ENCODE data around the gene SLIT3. TPM values are rescaled to one million over a fixed set of nuclear protein-coding genes. Genes with fewer than 3 reads are reported as not detected.

The SLIT3 gene
- total and polyA plus RNA-seq, 2 donors from 2014 or later, result 14.5 to 54.1 TPM

DNA sequence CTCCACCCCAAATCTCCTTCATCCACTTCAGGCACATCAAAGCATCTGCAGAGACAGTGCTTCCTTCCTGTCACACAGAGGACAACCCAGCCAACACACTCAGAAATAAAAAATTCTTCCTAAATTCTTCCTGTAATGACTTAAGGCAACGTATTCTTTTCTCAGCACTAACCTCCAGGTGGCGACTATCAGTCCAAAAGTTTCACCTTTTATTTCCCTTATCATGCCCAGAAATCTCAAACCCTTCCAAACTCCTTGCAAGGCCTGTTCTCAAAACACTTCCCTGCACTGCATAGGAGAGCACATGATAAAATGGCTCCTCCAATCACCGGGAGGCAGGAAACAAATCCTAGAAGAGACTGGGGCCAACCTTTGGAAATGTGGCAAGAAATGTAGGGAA, 35.1 kb downstream of the SLIT3 start:
- H3K27ac ChIP-seq (ENCODE audit: low read depth in 2 of 2, low read length in 2 of 2), result no peak overlapping the region
- no peaks in the 10 kb centered on the region for H3K36me3 ChIP-seq (ENCODE audit: control insufficient read depth in 2 of 3, insufficient read depth in 3 of 3, low read length in 3 of 3)
- no peaks in the 10 kb centered on the region for H3K9me3 ChIP-seq (ENCODE audit: control insufficient read depth in 2 of 3, insufficient read depth in 1 of 3, low read length in 3 of 3)
- no peak for FAIRE-seq
- no peak for DNase-seq
- no peak overlapping the region for H3K4me3 ChIP-seq (ENCODE audit: low read length in 3 of 3)
- peaks cover 0 to 3% (median 0%) of the 10 kb centered on the region in 3 donors for H3K4me1 ChIP-seq (ENCODE audit: control insufficient read depth in 2 of 3, insufficient read depth in 2 of 3, low read depth in 1 of 3, low read length in 3 of 3)
- intact Hi-C loops (cut with DNase I), result no loop called here
- H3K27me3 ChIP-seq (ENCODE audit: control insufficient read depth, insufficient read depth, low read length), result no peaks in the 10 kb centered on the region
- H3K9ac ChIP-seq (ENCODE audit: low read length in 3 of 3), result no peak overlapping the region
- no peak for TF ChIP-seq CTCF (IDR thresholded peaks at IDR 0.05; ENCODE audit: borderline replicate concordance, extremely low read depth, insufficient read depth)

- no peak overlapping the region for H3K4me3 ChIP-seq (ENCODE audit: low read length in 3 of 3)
- intact Hi-C loops (cut with DNase I), result no loop called here
- FAIRE-seq (no peak), DNase-seq (no peak)
- H3K27ac ChIP-seq (ENCODE audit: low read depth in 2 of 2, low read length in 2 of 2), result no peak overlapping the region
- no peaks in the 10 kb centered on the region for H3K9me3 ChIP-seq (ENCODE audit: control insufficient read depth in 2 of 3, insufficient read depth in 1 of 3, low read length in 3 of 3)
- no peak for TF ChIP-seq CTCF (IDR thresholded peaks at IDR 0.05; ENCODE audit: borderline replicate concordance, extremely low read depth, insufficient read depth)
- H3K27me3 ChIP-seq (ENCODE audit: control insufficient read depth, insufficient read depth, low read length), result no peaks in the 10 kb centered on the region
- H3K36me3 ChIP-seq (ENCODE audit: control insufficient read depth in 2 of 3, insufficient read depth in 3 of 3, low read length in 3 of 3), result no peaks in the 10 kb centered on the region
- H3K9ac ChIP-seq (ENCODE audit: low read length in 3 of 3), result no peak overlapping the region
- H3K4me1 ChIP-seq (ENCODE audit: control insufficient read depth in 2 of 3, insufficient read depth in 2 of 3, low read depth in 1 of 3, low read length in 3 of 3), result peaks cover 0 to 9% (median 0%) of the 10 kb centered on the region in 3 donors
Measured at GRCh38 chr5:169263591-169263990, 37.3 kb downstream of the SLIT3 start.

GRCh38 chr5:169260896-169261569, 39.9 kb downstream of the SLIT3 start:
- H3K4me1 ChIP-seq (ENCODE audit: control insufficient read depth in 2 of 3, insufficient read depth in 2 of 3, low read depth in 1 of 3, low read length in 3 of 3), result peaks cover 0 to 9% (median 0%) of the 10 kb centered on the region in 3 donors
- DNase-seq (no peak), FAIRE-seq (no peak)
- intact Hi-C loops (cut with DNase I), result no loop called here
- no peak overlapping the region for H3K4me3 ChIP-seq (ENCODE audit: low read length in 3 of 3)
- no peak for TF ChIP-seq CTCF (IDR thresholded peaks at IDR 0.05; ENCODE audit: borderline replicate concordance, extremely low read depth, insufficient read depth)
- no peak overlapping the region for H3K27ac ChIP-seq (ENCODE audit: low read depth in 2 of 2, low read length in 2 of 2)
- H3K27me3 ChIP-seq (ENCODE audit: control insufficient read depth, insufficient read depth, low read length), result no peaks in the 10 kb centered on the region
- H3K9me3 ChIP-seq (ENCODE audit: control insufficient read depth in 2 of 3, insufficient read depth in 1 of 3, low read length in 3 of 3), result no peaks in the 10 kb centered on the region
- H3K9ac ChIP-seq (ENCODE audit: low read length in 3 of 3), result no peak overlapping the region
- H3K36me3 ChIP-seq (ENCODE audit: control insufficient read depth in 2 of 3, insufficient read depth in 3 of 3, low read length in 3 of 3), result no peaks in the 10 kb centered on the region
